ENCODE measurements around the gene UBE2J2. TPM values are rescaled to one million over a fixed set of nuclear protein-coding genes. Genes with fewer than 3 reads are reported as not detected.
"Not testable (repeated sequence)": the region's sequence is repeated elsewhere in the genome, so short reads cannot be mapped to it uniquely, and the experiment has no call there.

Gene UBE2J2
- polyA plus RNA-seq, 1 donor from 2014 or later = 74.3 TPM

GRCh38 chr1:1253314-1253713, 20.3 kb downstream of the UBE2J2 start:
- Mint-ChIP-seq H3K4me1 (peaks cover 10 to 14% (median 13%) of the 10 kb centered on the region in 3 donors), H3K4me3 (no peak overlapping the region), H3K27ac (peak overlapping the region in 1 of 3 donors; percentile 73), H3K36me3 (peaks cover 2% of the 10 kb centered on the region), H3K9me3 (no peaks in the 10 kb centered on the region), H3K27me3 (no peaks in the 10 kb centered on the region)

- peaks cover 10 to 14% (median 13%) of the 10 kb centered on the region in 3 donors for H3K4me1 Mint-ChIP-seq
- no peaks in the 10 kb centered on the region for H3K27me3 Mint-ChIP-seq
- peak overlapping the region; percentile 92 for H3K27ac Mint-ChIP-seq
- H3K36me3 Mint-ChIP-seq = peaks cover 2% of the 10 kb centered on the region
- H3K9me3 Mint-ChIP-seq = no peaks in the 10 kb centered on the region
- peak overlapping the region; percentile 9 to 90 (median 71) for H3K4me3 Mint-ChIP-seq
These were observed 22.8 kb downstream of the UBE2J2 start for GRCh38 chr1:1250786-1251284.

- not testable (repeated sequence) for H3K9me3 Mint-ChIP-seq, H3K27ac Mint-ChIP-seq, H3K27me3 Mint-ChIP-seq, H3K4me3 Mint-ChIP-seq, H3K36me3 Mint-ChIP-seq
- peaks cover 10 to 14% (median 13%) of the 10 kb centered on the region in 3 donors for H3K4me1 Mint-ChIP-seq
These were observed 25.4 kb downstream of the UBE2J2 start for GRCh38 chr1:1248009-1248913.

GRCh38 chr1:1247341-1247913, 26.2 kb downstream of the UBE2J2 start:
- H3K27me3 Mint-ChIP-seq = no peaks in the 10 kb centered on the region
- no peaks in the 10 kb centered on the region for H3K9me3 Mint-ChIP-seq
- peaks cover 10 to 13% (median 10%) of the 10 kb centered on the region in 3 donors for H3K4me1 Mint-ChIP-seq
- no peak overlapping the region for H3K4me3 Mint-ChIP-seq
- H3K27ac Mint-ChIP-seq = no peak overlapping the region
- peaks cover 2% of the 10 kb centered on the region for H3K36me3 Mint-ChIP-seq

- no peak within 1 kb of the TSS for H3K4me3 Mint-ChIP-seq
- no peaks in the 10 kb centered on the region for H3K36me3 Mint-ChIP-seq
- H3K9me3 Mint-ChIP-seq = no peaks in the 10 kb centered on the region
- no peaks in the 10 kb centered on the region for H3K27me3 Mint-ChIP-seq
- peaks cover 10 to 13% (median 10%) of the 10 kb centered on the region in 3 donors for H3K4me1 Mint-ChIP-seq
- no peak within 1 kb of the TSS for H3K27ac Mint-ChIP-seq
These were observed 26.9 kb downstream of the UBE2J2 start, which contains the start of gene C1QTNF12 for GRCh38 chr1:1246577-1247340. Gene C1QTNF12 (minus strand): TSS chr1:1246722. CDS start chr1:1246690, 32 bp downstream.

GRCh38 chr1:1245817-1246576, 27.7 kb downstream of the UBE2J2 start:
- no peak overlapping the region for H3K4me3 Mint-ChIP-seq
- H3K27me3 Mint-ChIP-seq = no peaks in the 10 kb centered on the region
- peaks cover 7 to 10% (median 9%) of the 10 kb centered on the region in 3 donors for H3K4me1 Mint-ChIP-seq
- H3K9me3 Mint-ChIP-seq = no peaks in the 10 kb centered on the region
- no peaks in the 10 kb centered on the region for H3K36me3 Mint-ChIP-seq
- H3K27ac Mint-ChIP-seq = no peak overlapping the region

- H3K4me3 Mint-ChIP-seq = no peak overlapping the region
- H3K4me1 Mint-ChIP-seq = peaks cover 3 to 6% (median 6%) of the 10 kb centered on the region in 3 donors
- no peaks in the 10 kb centered on the region for H3K9me3 Mint-ChIP-seq
- no peaks in the 10 kb centered on the region for H3K36me3 Mint-ChIP-seq
- H3K27me3 Mint-ChIP-seq = no peaks in the 10 kb centered on the region
- no peak overlapping the region for H3K27ac Mint-ChIP-seq
These were observed 28.4 kb downstream of the UBE2J2 start for GRCh38 chr1:1245178-1245816.

GRCh38 chr1:1244192-1244811, 29.4 kb downstream of the UBE2J2 start:
- Mint-ChIP-seq H3K4me1 (no peaks in the 10 kb centered on the region), H3K9me3 (no peaks in the 10 kb centered on the region), H3K36me3 (no peaks in the 10 kb centered on the region)

GRCh38 chr1:1243807-1244191, 29.9 kb downstream of the UBE2J2 start:
- H3K4me3 Mint-ChIP-seq = no peak overlapping the region

More at GRCh38 chr1:1244192-1244811, 29.4 kb downstream of the UBE2J2 start:
- H3K4me3 Mint-ChIP-seq = no peak overlapping the region
- peaks cover 4% of the 10 kb centered on the region for H3K27me3 Mint-ChIP-seq
- no peak overlapping the region for H3K27ac Mint-ChIP-seq

GRCh38 chr1:1243266-1243660, 30.4 kb downstream of the UBE2J2 start:
- Mint-ChIP-seq H3K36me3 (no peaks in the 10 kb centered on the region), H3K27ac (no peak overlapping the region), H3K9me3 (no peaks in the 10 kb centered on the region), H3K4me3 (no peak overlapping the region), H3K27me3 (peaks cover 5% of the 10 kb centered on the region), H3K4me1 (no peaks in the 10 kb centered on the region)

More at GRCh38 chr1:1243807-1244191, 29.9 kb downstream of the UBE2J2 start:
- H3K27ac Mint-ChIP-seq = no peak overlapping the region
- no peaks in the 10 kb centered on the region for H3K4me1 Mint-ChIP-seq
- no peaks in the 10 kb centered on the region for H3K36me3 Mint-ChIP-seq
- H3K27me3 Mint-ChIP-seq = peaks cover 5% of the 10 kb centered on the region
- H3K9me3 Mint-ChIP-seq = no peaks in the 10 kb centered on the region

GRCh38 chr1:1242461-1243265, 31.0 kb downstream of the UBE2J2 start:
- no peak overlapping the region for H3K27ac Mint-ChIP-seq
- peaks cover 8% of the 10 kb centered on the region for H3K27me3 Mint-ChIP-seq
- no peaks in the 10 kb centered on the region for H3K36me3 Mint-ChIP-seq
- H3K4me3 Mint-ChIP-seq = no peak overlapping the region
- H3K9me3 Mint-ChIP-seq = no peaks in the 10 kb centered on the region
- H3K4me1 Mint-ChIP-seq = no peaks in the 10 kb centered on the region

GRCh38 chr1:1241588-1242219, 31.9 kb downstream of the UBE2J2 start:
- no peaks in the 10 kb centered on the region for H3K9me3 Mint-ChIP-seq
- no peaks in the 10 kb centered on the region for H3K4me1 Mint-ChIP-seq
- H3K4me3 Mint-ChIP-seq = no peak overlapping the region
- H3K27me3 Mint-ChIP-seq = peaks cover 8% of the 10 kb centered on the region
- H3K36me3 Mint-ChIP-seq = no peaks in the 10 kb centered on the region
- H3K27ac Mint-ChIP-seq = no peak overlapping the region

Measured in IgD-negative memory B cell (primary cell).